Endodermal cell (in vitro differentiated cells): ENCODE results near the gene RUNX1. TPM values are rescaled to one million over a fixed set of nuclear protein-coding genes. Genes with fewer than 3 reads are reported as not detected.

Experiments used
- DNase-seq: peaks from one replicate; pipeline ENCODE4 v3.0.0-alpha.2; 2017
- H3K27ac ChIP-seq: 2 replicates; pipeline ENCODE4 v1.5.1; 2013; ENCODE audit warnings: mild to moderate bottlenecking, low read depth, low read length, moderate library complexity
- H3K27me3 ChIP-seq: 2 replicates; pipeline ENCODE4 v1.6.1; 2013; ENCODE audit warnings: mild to moderate bottlenecking, low read length, moderate library complexity; ENCODE audit not compliant: insufficient read depth, control insufficient read depth, poor library complexity, severe bottlenecking
- H3K36me3 ChIP-seq: 2 replicates; pipeline ENCODE4 v1.7.0; 2013; ENCODE audit warnings: mild to moderate bottlenecking, low read length, moderate library complexity; ENCODE audit not compliant: control insufficient read depth, insufficient read depth
- H3K4me1 ChIP-seq: one replicate; pipeline ENCODE4 v1.7.0; 2013; ENCODE audit warnings: low read length; ENCODE audit not compliant: control insufficient read depth, insufficient read depth
- H3K4me3 ChIP-seq: 2 replicates; pipeline ENCODE4 v1.5.1; 2013; ENCODE audit warnings: mild to moderate bottlenecking, low read length, moderate library complexity
- H3K9ac ChIP-seq: 2 replicates; pipeline ENCODE4 v1.6.1; 2013; ENCODE audit warnings: mild to moderate bottlenecking, low read length, moderate library complexity; ENCODE audit not compliant: poor library complexity, severe bottlenecking; ENCODE audit errors: extremely low read depth
- H3K9me3 ChIP-seq: 2 replicates; pipeline ENCODE4 v1.6.1; 2013; ENCODE audit warnings: mild to moderate bottlenecking, low read length, moderate library complexity; ENCODE audit not compliant: control insufficient read depth
- H3K27ac Mint-ChIP-seq: 2 replicates; pipeline ENCODE4 v1.8.0; 2020; ENCODE audit warnings: mixed read lengths
- H3K27me3 Mint-ChIP-seq: 2 replicates; pipeline ENCODE4 v1.8.0; 2021; ENCODE audit warnings: mild to moderate bottlenecking, mixed read lengths; ENCODE audit not compliant: insufficient read depth
- H3K36me3 Mint-ChIP-seq: 2 replicates; pipeline ENCODE4 v1.8.0; 2020; ENCODE audit warnings: low read depth, mixed read lengths
- H3K4me1 Mint-ChIP-seq: 2 replicates; pipeline ENCODE4 v1.8.0; 2020; ENCODE audit warnings: mixed read lengths
- H3K4me3 Mint-ChIP-seq: 2 replicates; pipeline ENCODE4 v1.8.0; 2020; ENCODE audit warnings: mild to moderate bottlenecking, moderate library complexity, mixed read lengths
- H3K9me3 Mint-ChIP-seq: 2 replicates; pipeline ENCODE4 v1.8.0; 2020; ENCODE audit warnings: mild to moderate bottlenecking, mixed read lengths
- CTCF ChIP-seq: fragments of 200-600 bp; sonication (generic); conservative IDR thresholded peaks from 2 replicates; pipeline ENCODE4 v1.5.0; 2021; ENCODE audit warnings: antibody characterized with exemption, mild to moderate bottlenecking
- WGBS, 2 experiments: methylation state at CpG; one replicate each; pipeline versions ENCODE4 v1.1.5 to v1.1.7; 2013; ENCODE audit warnings: missing lambda C conversion rate in 2 of 2, mixed read lengths in 1 of 2; ENCODE audit not compliant: insufficient coverage in 1 of 2, insufficient read length in 1 of 2; 5-methylcytosine and 5-hydroxymethylcytosine counted together
- total RNA-seq, 2 donors: library from RNA; stranded (reverse); fragmentation: NEBNext Ultra II Directional in 1 of 2; extraction: Animal tissue kit (Norgen Biotek cat#: 25700) in 1 of 2; gene quantifications; 2 replicates in 1 of 2; 3 replicates in 1 of 2; pipeline ENCODE4 v1.2.1, GENCODE V29; 2021

RUNX1 gene
- total RNA-seq, 2 donors from 2014 or later = 0.31 to 2.8 TPM

- 83 to 98% methylated on average over 2 to 3 of the region's 3 CpGs for WGBS, 2 experiments
- H3K27ac ChIP-seq = no peak overlapping the region
- H3K4me3 Mint-ChIP-seq = no peak overlapping the region
These were observed 35.8 kb upstream of the RUNX1 start for GRCh38 chr21:35084869-35085268.

GRCh38 chr21:35083246-35083645 is 34.1 kb upstream of the RUNX1 start:
- no peak for TF ChIP-seq CTCF
- Mint-ChIP-seq H3K36me3 (no peaks in the 10 kb centered on the region), H3K9me3 (peaks cover 11% of the 10 kb centered on the region), H3K4me1 (no peaks in the 10 kb centered on the region), H3K27me3 (no peaks in the 10 kb centered on the region), H3K27ac (no peak overlapping the region), H3K4me3 (no peak overlapping the region)
- Histone ChIP-seq H3K36me3 (no peaks in the 10 kb centered on the region), H3K4me1 (no peaks in the 10 kb centered on the region), H3K27me3 (no peaks in the 10 kb centered on the region), H3K9ac (no peak overlapping the region), H3K27ac (no peak overlapping the region), H3K9me3 (peaks cover 8% of the 10 kb centered on the region), H3K4me3 (no peak overlapping the region)
- WGBS, 2 experiments = 100% methylated on average over 1 to 3 of the region's 3 CpGs
- DNase-seq = no peak

More at GRCh38 chr21:35084869-35085268, 35.8 kb upstream of the RUNX1 start:
- H3K27ac Mint-ChIP-seq = no peak overlapping the region
- Histone ChIP-seq H3K4me3 (no peak overlapping the region), H3K36me3 (no peaks in the 10 kb centered on the region), H3K4me1 (no peaks in the 10 kb centered on the region), H3K9ac (no peak overlapping the region), H3K27me3 (no peaks in the 10 kb centered on the region), H3K9me3 (peaks cover 8% of the 10 kb centered on the region)
- H3K4me1 Mint-ChIP-seq = no peaks in the 10 kb centered on the region
- H3K27me3 Mint-ChIP-seq = no peaks in the 10 kb centered on the region
- H3K36me3 Mint-ChIP-seq = no peaks in the 10 kb centered on the region
- TF ChIP-seq CTCF = no peak
- DNase-seq = no peak
- H3K9me3 Mint-ChIP-seq = peaks cover 11% of the 10 kb centered on the region

- 80 to 90% methylated on average over 1 of the region's 2 CpGs for WGBS, 2 experiments
- no peak for TF ChIP-seq CTCF
- no peaks in the 10 kb centered on the region for H3K4me1 ChIP-seq
- no peak overlapping the region for H3K9ac ChIP-seq
- H3K27ac ChIP-seq = no peak overlapping the region
- H3K27me3 ChIP-seq = no peaks in the 10 kb centered on the region
- Mint-ChIP-seq H3K36me3 (no peaks in the 10 kb centered on the region), H3K27me3 (no peaks in the 10 kb centered on the region), H3K27ac (no peak overlapping the region), H3K9me3 (peaks cover 11% of the 10 kb centered on the region), H3K4me3 (no peak overlapping the region), H3K4me1 (no peaks in the 10 kb centered on the region)
- no peak for DNase-seq
- no peaks in the 10 kb centered on the region for H3K36me3 ChIP-seq
- H3K4me3 ChIP-seq = no peak overlapping the region
- H3K9me3 ChIP-seq = peaks cover 8% of the 10 kb centered on the region
These were observed 32.8 kb upstream of the RUNX1 start for GRCh38 chr21:35081861-35082260.
